Measurements from ENCODE around the gene GRAMD1B.

Gene GRAMD1B

GRCh38 chr11:123549926-123550917 is 120.2 kb downstream of the GRAMD1B start:
- no peak overlapping the region for H3K18ac ChIP-seq (ENCODE audit: low read length)
- DNase-seq = no peak
- no peak overlapping the region for H3K27ac ChIP-seq (ENCODE audit: low read depth, low read length)
- H3K36me3 ChIP-seq (ENCODE audit: control insufficient read depth in 1 of 2, insufficient read depth in 2 of 2, low read length in 2 of 2) = no peaks in the 10 kb centered on the region
- H3K23ac ChIP-seq (ENCODE audit: low read length) = no peak overlapping the region
- no CpG with 5 or more reads among the region's 16 CpGs for WGBS (ENCODE audit: extremely low coverage, insufficient coverage, insufficient read length)
- no peak overlapping the region for H3K14ac ChIP-seq (ENCODE audit: low read length)
- H2AFZ ChIP-seq (ENCODE audit: insufficient read depth, low read length, poor library complexity) = no peak overlapping the region
- no peak overlapping the region for H3K4ac ChIP-seq (ENCODE audit: low read depth, low read length)
- no peaks in the 10 kb centered on the region for H3K79me1 ChIP-seq (ENCODE audit: low read length)
- H3K79me2 ChIP-seq (ENCODE audit: control insufficient read depth, insufficient read depth, low read length, poor library complexity) = no peaks in the 10 kb centered on the region
- no peak overlapping the region for H2BK5ac ChIP-seq (ENCODE audit: low read depth, low read length, poor library complexity)
- H2AK5ac ChIP-seq (ENCODE audit: low read length) = no peak overlapping the region
- no peak overlapping the region for H3K9ac ChIP-seq (ENCODE audit: low read length)
- no peak overlapping the region for H3K4me3 ChIP-seq (ENCODE audit: low read depth, low read length)
- H4K8ac ChIP-seq (ENCODE audit: low read depth, low read length) = no peak overlapping the region
- H3K9me3 ChIP-seq (ENCODE audit: insufficient read depth, low read depth, low read length) = no peaks in the 10 kb centered on the region
- no peaks in the 10 kb centered on the region for H3K4me1 ChIP-seq (ENCODE audit: control insufficient read depth in 1 of 2, insufficient read depth in 2 of 2, low read length in 2 of 2)
- no peaks in the 10 kb centered on the region for H3K27me3 ChIP-seq (ENCODE audit: insufficient read depth, low read length)
- no peak overlapping the region for H2BK12ac ChIP-seq (ENCODE audit: low read length)
- no peak overlapping the region for H4K12ac ChIP-seq (ENCODE audit: low read depth, low read length)
- H4K91ac ChIP-seq (ENCODE audit: low read depth, low read length) = no peak overlapping the region
- H3K4me2 ChIP-seq (ENCODE audit: low read length) = no peak overlapping the region
- no peak overlapping the region for H2BK120ac ChIP-seq (ENCODE audit: insufficient read depth, low read length, poor library complexity)

GRCh38 chr11:123551079-123551478 is 121.0 kb downstream of the GRAMD1B start:
- H2BK12ac ChIP-seq (ENCODE audit: low read length) = no peak overlapping the region
- H2BK5ac ChIP-seq (ENCODE audit: low read depth, low read length, poor library complexity) = no peak overlapping the region
- H3K27ac ChIP-seq (ENCODE audit: low read depth, low read length) = no peak overlapping the region
- H4K91ac ChIP-seq (ENCODE audit: low read depth, low read length) = no peak overlapping the region
- H3K9ac ChIP-seq (ENCODE audit: low read length) = no peak overlapping the region
- no peak overlapping the region for H2BK120ac ChIP-seq (ENCODE audit: insufficient read depth, low read length, poor library complexity)
- no peak overlapping the region for H3K23ac ChIP-seq (ENCODE audit: low read length)
- H4K8ac ChIP-seq (ENCODE audit: low read depth, low read length) = no peak overlapping the region
- no peak for DNase-seq
- no peak overlapping the region for H4K12ac ChIP-seq (ENCODE audit: low read depth, low read length)
- no peak overlapping the region for H2AFZ ChIP-seq (ENCODE audit: insufficient read depth, low read length, poor library complexity)
- no peak overlapping the region for H3K4me2 ChIP-seq (ENCODE audit: low read length)
- no peaks in the 10 kb centered on the region for H3K9me3 ChIP-seq (ENCODE audit: insufficient read depth, low read depth, low read length)
- no peaks in the 10 kb centered on the region for H3K4me1 ChIP-seq (ENCODE audit: control insufficient read depth in 1 of 2, insufficient read depth in 2 of 2, low read length in 2 of 2)
- H3K79me1 ChIP-seq (ENCODE audit: low read length) = no peaks in the 10 kb centered on the region
- no peaks in the 10 kb centered on the region for H3K27me3 ChIP-seq (ENCODE audit: insufficient read depth, low read length)
- no peak overlapping the region for H3K4me3 ChIP-seq (ENCODE audit: low read depth, low read length)
- H3K36me3 ChIP-seq (ENCODE audit: control insufficient read depth in 1 of 2, insufficient read depth in 2 of 2, low read length in 2 of 2) = no peaks in the 10 kb centered on the region
- no peak overlapping the region for H3K4ac ChIP-seq (ENCODE audit: low read depth, low read length)
- H3K79me2 ChIP-seq (ENCODE audit: control insufficient read depth, insufficient read depth, low read length, poor library complexity) = no peaks in the 10 kb centered on the region
- H3K18ac ChIP-seq (ENCODE audit: low read length) = no peak overlapping the region
- no peak overlapping the region for H3K14ac ChIP-seq (ENCODE audit: low read length)
- no CpG with 5 or more reads among the region's 6 CpGs for WGBS (ENCODE audit: extremely low coverage, insufficient coverage, insufficient read length)
- H2AK5ac ChIP-seq (ENCODE audit: low read length) = no peak overlapping the region

- H3K14ac ChIP-seq (ENCODE audit: low read length) = no peak overlapping the region
- no peaks in the 10 kb centered on the region for H3K36me3 ChIP-seq (ENCODE audit: control insufficient read depth in 1 of 2, insufficient read depth in 2 of 2, low read length in 2 of 2)
- no peaks in the 10 kb centered on the region for H3K79me2 ChIP-seq (ENCODE audit: control insufficient read depth, insufficient read depth, low read length, poor library complexity)
- H3K79me1 ChIP-seq (ENCODE audit: low read length) = peaks cover 5% of the 10 kb centered on the region
- no peak overlapping the region for H4K12ac ChIP-seq (ENCODE audit: low read depth, low read length)
- H4K8ac ChIP-seq (ENCODE audit: low read depth, low read length) = no peak overlapping the region
- H3K4me1 ChIP-seq (ENCODE audit: control insufficient read depth in 1 of 2, insufficient read depth in 2 of 2, low read length in 2 of 2) = peaks cover 9 to 15% of the 10 kb centered on the region in 2 experiments
- no peaks in the 10 kb centered on the region for H3K27me3 ChIP-seq (ENCODE audit: insufficient read depth, low read length)
- H3K9ac ChIP-seq (ENCODE audit: low read length) = no peak overlapping the region
- no peak overlapping the region for H2BK5ac ChIP-seq (ENCODE audit: low read depth, low read length, poor library complexity)
- no peak overlapping the region for H3K18ac ChIP-seq (ENCODE audit: low read length)
- no peak overlapping the region for H3K23ac ChIP-seq (ENCODE audit: low read length)
- H3K4ac ChIP-seq (ENCODE audit: low read depth, low read length) = no peak overlapping the region
- no peak overlapping the region for H2BK12ac ChIP-seq (ENCODE audit: low read length)
- no peak overlapping the region for H2AK5ac ChIP-seq (ENCODE audit: low read length)
- no peak overlapping the region for H4K91ac ChIP-seq (ENCODE audit: low read depth, low read length)
- no peaks in the 10 kb centered on the region for H3K9me3 ChIP-seq (ENCODE audit: insufficient read depth, low read depth, low read length)
- no peak for DNase-seq
- H3K27ac ChIP-seq (ENCODE audit: low read depth, low read length) = no peak overlapping the region
- no peak overlapping the region for H2BK120ac ChIP-seq (ENCODE audit: insufficient read depth, low read length, poor library complexity)
- H3K4me2 ChIP-seq (ENCODE audit: low read length) = no peak overlapping the region
- H2AFZ ChIP-seq (ENCODE audit: insufficient read depth, low read length, poor library complexity) = no peak overlapping the region
- H3K4me3 ChIP-seq (ENCODE audit: low read depth, low read length) = no peak overlapping the region
- no CpG with 5 or more reads among the region's 7 CpGs for WGBS (ENCODE audit: extremely low coverage, insufficient coverage, insufficient read length)
Measured at GRCh38 chr11:123556633-123557032, 126.6 kb downstream of the GRAMD1B start.

GRCh38 chr11:123558536-123559315 is 128.7 kb downstream of the GRAMD1B start:
- H3K27ac ChIP-seq (ENCODE audit: low read depth, low read length) = no peak overlapping the region
- H3K23ac ChIP-seq (ENCODE audit: low read length) = no peak overlapping the region
- no peak overlapping the region for H4K12ac ChIP-seq (ENCODE audit: low read depth, low read length)
- H3K9ac ChIP-seq (ENCODE audit: low read length) = no peak overlapping the region
- H3K27me3 ChIP-seq (ENCODE audit: insufficient read depth, low read length) = no peaks in the 10 kb centered on the region
- H2BK5ac ChIP-seq (ENCODE audit: low read depth, low read length, poor library complexity) = no peak overlapping the region
- no peak overlapping the region for H2AK5ac ChIP-seq (ENCODE audit: low read length)
- H3K36me3 ChIP-seq (ENCODE audit: control insufficient read depth in 1 of 2, insufficient read depth in 2 of 2, low read length in 2 of 2) = no peaks in the 10 kb centered on the region
- H3K79me1 ChIP-seq (ENCODE audit: low read length) = peaks cover 5% of the 10 kb centered on the region
- no peaks in the 10 kb centered on the region for H3K9me3 ChIP-seq (ENCODE audit: insufficient read depth, low read depth, low read length)
- no peak overlapping the region for H3K18ac ChIP-seq (ENCODE audit: low read length)
- no peak overlapping the region for H4K91ac ChIP-seq (ENCODE audit: low read depth, low read length)
- H3K4me3 ChIP-seq (ENCODE audit: low read depth, low read length) = no peak overlapping the region
- H2BK12ac ChIP-seq (ENCODE audit: low read length) = no peak overlapping the region
- no peak overlapping the region for H3K14ac ChIP-seq (ENCODE audit: low read length)
- no peak overlapping the region for H4K8ac ChIP-seq (ENCODE audit: low read depth, low read length)
- H3K79me2 ChIP-seq (ENCODE audit: control insufficient read depth, insufficient read depth, low read length, poor library complexity) = no peaks in the 10 kb centered on the region
- H3K4me2 ChIP-seq (ENCODE audit: low read length) = no peak overlapping the region
- DNase-seq = no peak
- no peak overlapping the region for H2AFZ ChIP-seq (ENCODE audit: insufficient read depth, low read length, poor library complexity)
- H3K4ac ChIP-seq (ENCODE audit: low read depth, low read length) = no peak overlapping the region
- no peak overlapping the region for H2BK120ac ChIP-seq (ENCODE audit: insufficient read depth, low read length, poor library complexity)
- no CpG with 5 or more reads among the region's 12 CpGs for WGBS (ENCODE audit: extremely low coverage, insufficient coverage, insufficient read length)
- peaks cover 9 to 15% of the 10 kb centered on the region in 2 experiments for H3K4me1 ChIP-seq (ENCODE audit: control insufficient read depth in 1 of 2, insufficient read depth in 2 of 2, low read length in 2 of 2)
